ENCODE results near the gene TMEM272. TPM values are rescaled to one million over a fixed set of nuclear protein-coding genes. Genes with fewer than 3 reads are reported as not detected.

The TMEM272 gene
- total RNA-seq, 6 donors from 2014 or later = 0.13 to 0.44 (median 0.17) TPM; not detected in 3

- no peak for TF ChIP-seq EP300 (IDR thresholded peaks at IDR 0.05)
- no peak for TF ChIP-seq POLR2A (IDR thresholded peaks at IDR 0.05)
- TF ChIP-seq POLR2AphosphoS5 (IDR thresholded peaks at IDR 0.05) = no peak
- TF ChIP-seq CTCF (IDR thresholded peaks at IDR 0.05) = no peak
- Histone ChIP-seq H3K4me1 (peaks cover 4 to 25% (median 16%) of the 10 kb centered on the region in 4 donors), H3K27ac (no peak overlapping the region), H3K4me3 (no peak overlapping the region), H3K9me3 (no peaks in the 10 kb centered on the region), H3K27me3 (no peaks in the 10 kb centered on the region), H3K36me3 (no peaks in the 10 kb centered on the region)
- no peak for ATAC-seq (ENCODE audit: low FRiP score in 2 of 2)
- 89 to 95% methylated on average over 4 of the region's 4 CpGs for WGBS, 2 donors
- DNase-seq = no peak
These were observed 26.7 kb downstream of the TMEM272 start for GRCh38 chr13:51818276-51818675.

DNA sequence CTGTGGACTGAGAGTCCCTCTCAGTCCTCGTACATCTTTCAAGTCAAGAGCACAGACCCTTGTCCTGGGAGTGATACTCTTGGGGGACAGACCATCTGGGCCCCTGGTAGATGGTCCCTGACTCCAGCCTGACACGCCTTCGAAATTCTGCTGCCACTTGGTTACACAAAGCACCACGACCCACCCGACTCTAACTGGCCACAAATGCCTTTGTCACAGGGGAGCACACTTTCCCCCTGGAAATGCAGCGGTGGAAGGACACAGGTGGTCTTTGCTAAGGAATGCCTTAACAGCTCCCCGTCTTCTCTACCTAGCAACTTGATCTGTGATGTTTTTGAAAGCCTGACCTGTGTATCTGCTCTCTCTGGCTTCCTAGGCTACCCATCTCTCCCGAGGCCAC, 27.3 kb downstream of the TMEM272 start:
- Histone ChIP-seq H3K36me3 (no peaks in the 10 kb centered on the region), H3K4me3 (no peak overlapping the region), H3K4me1 (peaks cover 4 to 25% (median 16%) of the 10 kb centered on the region in 4 donors), H3K27ac (no peak overlapping the region), H3K27me3 (no peaks in the 10 kb centered on the region), H3K9me3 (no peaks in the 10 kb centered on the region)
- DNase-seq (no peak), ATAC-seq (ENCODE audit: low FRiP score in 2 of 2) (no peak)
- WGBS, 2 donors = 86 to 89% methylated on average over 8 of the region's 8 CpGs
- TF ChIP-seq POLR2A (IDR thresholded peaks at IDR 0.05) (no peak), EP300 (IDR thresholded peaks at IDR 0.05) (no peak), POLR2AphosphoS5 (IDR thresholded peaks at IDR 0.05) (no peak), CTCF (IDR thresholded peaks at IDR 0.05) (no peak)

GRCh38 chr13:51816604-51817249, 28.2 kb downstream of the TMEM272 start:
- H3K4me1 ChIP-seq = peaks cover 4 to 16% (median 9%) of the 10 kb centered on the region in 4 donors
- no peaks in the 10 kb centered on the region for H3K9me3 ChIP-seq
- no peaks in the 10 kb centered on the region for H3K27me3 ChIP-seq
- TF ChIP-seq CTCF (IDR thresholded peaks at IDR 0.05) (no peak), POLR2AphosphoS5 (IDR thresholded peaks at IDR 0.05) (no peak)
- no peak overlapping the region for H3K27ac ChIP-seq
- DNase-seq = no peak
- no peaks in the 10 kb centered on the region for H3K36me3 ChIP-seq
- 84 to 88% methylated on average over 19 of the region's 19 CpGs for WGBS, 2 donors
- H3K4me3 ChIP-seq = no peak overlapping the region
- no peak for ATAC-seq (ENCODE audit: low FRiP score in 2 of 2)

- TF ChIP-seq EP300 (IDR thresholded peaks at IDR 0.05) = no peak
- no peak for TF ChIP-seq POLR2A (IDR thresholded peaks at IDR 0.05)
- TF ChIP-seq CTCF (IDR thresholded peaks at IDR 0.05) = no peak
- no peak for TF ChIP-seq POLR2AphosphoS5 (IDR thresholded peaks at IDR 0.05)
- Histone ChIP-seq H3K4me1 (peaks cover 4 to 14% (median 9%) of the 10 kb centered on the region in 4 donors), H3K27ac (no peak overlapping the region), H3K27me3 (no peaks in the 10 kb centered on the region), H3K9me3 (no peaks in the 10 kb centered on the region), H3K36me3 (no peaks in the 10 kb centered on the region), H3K4me3 (peak overlapping the region in 2 of 4 donors; percentile 21 to 22)
- peak in 1 of 2 donors; percentile 62 for DNase-seq
- 69 to 72% methylated on average over 9 to 11 of the region's 11 CpGs for WGBS, 2 donors
- no peak for ATAC-seq (ENCODE audit: low FRiP score in 2 of 2)
These were observed 29.1 kb downstream of the TMEM272 start for GRCh38 chr13:51815848-51816247.
